HepG2 (cell line): ENCODE results near the gene TRMT112. TPM values are rescaled to one million over a fixed set of nuclear protein-coding genes. Genes with fewer than 3 reads are reported as not detected.

Experiments
- ATAC-seq: fragments of 200-7000 bp; cut with Tn5 transposase; 3 replicates; pipeline ENCODE4 v1.9.1; 2020; ENCODE audit warnings: mild to moderate bottlenecking, moderate library complexity
- BruUV-seq: library from RNA; stranded (reverse); fragments of 400-500 nt; replicated peaks from 2 replicates; lab custom pipeline; 2021; lab: Mats Ljungman, UMichigan
- CTCF ChIA-PET: fragments of 300-600 bp; formaldehyde crosslinking; extraction: SDS; loops from one replicate; lab custom pipeline; 2021; ENCODE audit warnings: low total read pairs, inconsistent platforms, low intra/inter-chr PET ratio; lab: Yijun Ruan, JAX
- POLR2A ChIA-PET: fragments of 350-600 bp; sonication (Branson Sonifier 250); formaldehyde crosslinking; loops from one replicate; lab custom pipeline; 2020; ENCODE audit warnings: antibody characterized with exemption, inconsistent platforms; lab: Yijun Ruan, JAX
- DNase-seq: peaks from one replicate; pipeline ENCODE4 v3.0.0-alpha.2; 2015; ENCODE audit warnings: low spot score
- FAIRE-seq: peaks from 3 replicates; lab custom pipeline; 2011; peaks lifted over from hg19 to GRCh38; lab: Jason Lieb, UNC
- H2AFZ ChIP-seq: one replicate; pipeline ENCODE4 v1.6.1; 2011; ENCODE audit warnings: low read length, inconsistent platforms
- H3K27ac ChIP-seq: fragments of 300-600 bp; 3 replicates; pipeline ENCODE4 v1.8.0; 2011; ENCODE audit warnings: mixed run types, mild to moderate bottlenecking, mixed read lengths, low read length, inconsistent platforms; ENCODE audit not compliant: insufficient read depth; ENCODE audit errors: extremely low read length
- H3K27me3 ChIP-seq, 2 experiments: fragments of 200-600 bp in 1 of 2; 2 replicates in 1 of 2; 3 replicates in 1 of 2; pipeline versions ENCODE4 v1.6.0 to v1.8.0; 2011; ENCODE audit warnings: low read length in 2 of 2, mild to moderate bottlenecking in 2 of 2, moderate library complexity in 2 of 2, inconsistent platforms in 1 of 2; ENCODE audit not compliant: insufficient read depth in 2 of 2, control insufficient read depth in 1 of 2
- H3K36me3 ChIP-seq, 2 experiments: fragments of 200-600 bp in 1 of 2; replicated peaks in 1 of 2; 2 replicates in 1 of 2; 3 replicates in 1 of 2; pipeline versions ENCODE4 v1.5.1 to v1.8.0; 2011; ENCODE audit warnings: low read length in 2 of 2, inconsistent platforms in 1 of 2; ENCODE audit not compliant: insufficient read depth in 2 of 2, control insufficient read depth in 1 of 2
- H3K4me1 ChIP-seq: 2 replicates; pipeline ENCODE4 v1.5.1; 2012; ENCODE audit warnings: low read length, inconsistent platforms; ENCODE audit not compliant: insufficient read depth
- H3K4me2 ChIP-seq: 2 replicates; pipeline ENCODE4 v1.6.0; 2011; ENCODE audit warnings: low read depth, low read length, inconsistent platforms
- H3K4me3 ChIP-seq, 3 experiments: fragments of 200-600 bp in 1 of 3; sonication (generic), shearing (Covaris generic) in 1 of 3; replicated peaks in 1 of 3; 2 replicates each; pipeline ENCODE4 v1.5.1; 2011 to 2016; ENCODE audit warnings: low read length in 3 of 3, inconsistent platforms in 2 of 3, low read depth in 2 of 3, mild to moderate bottlenecking in 2 of 3, control low read depth in 1 of 3, mixed read lengths in 1 of 3; ENCODE audit not compliant: insufficient read depth in 1 of 3
- H3K79me2 ChIP-seq: one replicate; pipeline ENCODE4 v1.6.1; 2011; ENCODE audit warnings: low read length, inconsistent platforms; ENCODE audit not compliant: insufficient read depth
- H3K9ac ChIP-seq: 2 replicates; pipeline ENCODE4 v1.6.0; 2011; ENCODE audit warnings: mild to moderate bottlenecking, low read depth, low read length, inconsistent platforms; ENCODE audit not compliant: insufficient read depth
- H3K9me3 ChIP-seq: 2 replicates; pipeline ENCODE4 v1.5.1; 2012; ENCODE audit warnings: mild to moderate bottlenecking, low read length
- H4K20me1 ChIP-seq: 2 replicates; pipeline ENCODE4 v1.6.0; 2011; ENCODE audit warnings: inconsistent platforms, mild to moderate bottlenecking, low read length, moderate library complexity; ENCODE audit not compliant: insufficient read depth
- FOXP4 ChIP-seq: sonication (generic); formaldehyde crosslinking; IDR thresholded peaks from 2 replicates; pipeline ENCODE4 v1.4.0; 2020; ENCODE audit warnings: missing genetic modification reagents
- HINFP ChIP-seq: sonication (generic); formaldehyde crosslinking; IDR thresholded peaks from 2 replicates; pipeline ENCODE4 v1.4.0; 2020; ENCODE audit warnings: low read depth, mild to moderate bottlenecking, missing genetic modification reagents
- HOXD1 ChIP-seq: sonication (generic); formaldehyde crosslinking; IDR thresholded peaks from 2 replicates; pipeline ENCODE4 v1.5.0; 2020; ENCODE audit warnings: missing genetic modification reagents
- MNT ChIP-seq: fragments of 450-650 bp; IDR thresholded peaks from 2 replicates; pipeline ENCODE4 v1.6.1; 2016
- MTA1 ChIP-seq: sonication (generic); formaldehyde crosslinking; IDR thresholded peaks from 2 replicates; pipeline ENCODE4 v1.4.0; 2020; ENCODE audit warnings: missing genetic modification reagents, mild to moderate bottlenecking, borderline replicate concordance
- NFATC3 ChIP-seq: sonication (generic); formaldehyde crosslinking; IDR thresholded peaks from 2 replicates; pipeline ENCODE4 v1.5.1; 2020; ENCODE audit warnings: mild to moderate bottlenecking, missing genetic modification reagents
- RAD21 ChIP-seq: fragments of 450-650 bp; formaldehyde crosslinking; IDR thresholded peaks from 2 replicates; pipeline ENCODE4 v1.5.0; 2020; ENCODE audit warnings: mild to moderate bottlenecking
- RBM39 ChIP-seq: fragments of 200-400 bp; formaldehyde crosslinking; IDR thresholded peaks from one replicate; pipeline ENCODE4 v1.6.1; 2018; ENCODE audit warnings: antibody characterized with exemption, mild to moderate bottlenecking, low read depth, low read length; ENCODE audit not compliant: poor library complexity, severe bottlenecking
- TCF7 ChIP-seq: sonication (generic); IDR thresholded peaks from 2 replicates; pipeline ENCODE4 v1.6.1; 2016; ENCODE audit warnings: antibody characterized with exemption, low read depth
- U2AF1 ChIP-seq: fragments of 200-400 bp; formaldehyde crosslinking; optimal IDR thresholded peaks from 2 replicates; pipeline ENCODE3; 2017; ENCODE audit warnings: mild to moderate bottlenecking, low read depth, low read length
- YY1 ChIP-seq: IDR thresholded peaks from 2 replicates; pipeline ENCODE4 v1.6.1; 2011; ENCODE audit warnings: low read length, low read depth, moderate library complexity, mild to moderate bottlenecking; ENCODE audit not compliant: insufficient read depth, insufficient replicate concordance
- ZNF263 ChIP-seq: sonication (generic); formaldehyde crosslinking; IDR thresholded peaks from 2 replicates; pipeline ENCODE4 v1.4.0; 2020; ENCODE audit warnings: missing genetic modification reagents
- ZNF343 ChIP-seq: sonication (generic); formaldehyde crosslinking; IDR thresholded peaks from 2 replicates; pipeline ENCODE4 v1.4.0; 2020; ENCODE audit warnings: mild to moderate bottlenecking, missing genetic modification reagents
- ZNF570 ChIP-seq: sonication (generic); formaldehyde crosslinking; IDR thresholded peaks from 2 replicates; pipeline ENCODE4 v1.4.0; 2020; ENCODE audit warnings: mild to moderate bottlenecking, missing genetic modification reagents, borderline replicate concordance
- ZNF615 ChIP-seq: sonication (generic); formaldehyde crosslinking; IDR thresholded peaks from 2 replicates; pipeline ENCODE4 v1.5.0; 2020; ENCODE audit warnings: mild to moderate bottlenecking, missing genetic modification reagents, borderline replicate concordance
- WGBS: methylation state at CpG from one replicate; pipeline ENCODE4 v1.1.6; 2017; ENCODE audit warnings: low lambda C conversion rate; 5-methylcytosine and 5-hydroxymethylcytosine counted together
- in situ Hi-C: cut with HindIII; loops from 2 replicates; pipeline ENCODE4 v1.10.0; 2017; ENCODE audit warnings: low pct_unique_long_range_greater_than_20kb; ENCODE audit not compliant: extremely low pct_ligation_motif_present
- intact Hi-C: fragments of 100-400 bp; cut with micrococcal nuclease; formaldehyde crosslinking; loops from one replicate; pipeline ENCODE4 v1.10.0; 2022; ENCODE audit not compliant: unreplicated experiment
- polyA plus RNA-seq, 8 experiments: library from polyadenylated mRNA; depleted of rRNA in 3 of 8; stranded (reverse) in 7 of 8; unstranded in 1 of 8; fragments of >200 nt; fragmentation: Illumina TruSeq in 4 of 8; extraction: Trizol in 4 of 8; gene quantifications; 2 replicates each; pipeline versions ENCODE4 v1.2.1 to v1.2.3, GENCODE V29; 2011 to 2016; ENCODE audit warnings: low read depth in 4 of 8, missing spikeins in 1 of 8, mixed read lengths in 1 of 8; ENCODE audit not compliant: insufficient read depth in 1 of 8
- total RNA-seq, 5 experiments: library from RNA; depleted of rRNA; stranded (reverse); fragments of >200 nt; fragmentation: Illumina TruSeq; extraction: Trizol; gene quantifications; 2 replicates each; pipeline ENCODE4 v1.2.3, GENCODE V29; 2016; ENCODE audit warnings: low read depth in 1 of 5

TRMT112 gene
- total and polyA plus RNA-seq, 2 of the 13 experiments (the other 11 are each of a cell fraction or from before 2014, with no cell fraction given), result 186 to 409 TPM

GRCh38 chr11:64364911-64365310 lies 47.6 kb upstream of the TRMT112 start:
- H3K4me3 ChIP-seq, result no peak overlapping the region
- no peaks in the 10 kb centered on the region; a peak in 1 of 5 replicates for H3K27me3 ChIP-seq
- in situ Hi-C loops (no loop called here), intact Hi-C loops (no loop called here)
- CTCF ChIA-PET, result no interaction called here
- H4K20me1 ChIP-seq, result no peaks in the 10 kb centered on the region
- TF ChIP-seq RAD21 (CRISPR knock-in tag), result no peak
- no peak for TF ChIP-seq ZNF615 (CRISPR knock-in tag)
- TF ChIP-seq HOXD1 (CRISPR knock-in tag), result no peak
- DNase-seq (no peak), ATAC-seq (no peak), FAIRE-seq (no peak)
- no peak overlapping the region for H3K4me2 ChIP-seq
- H3K9ac ChIP-seq, result no peak overlapping the region
- H3K36me3 ChIP-seq, result peaks cover 7 to 34% of the 10 kb centered on the region in 2 experiments
- H3K27ac ChIP-seq, result no peak overlapping the region
- H3K4me1 ChIP-seq, result peaks cover 2% of the 10 kb centered on the region; the same call in 1 of the 2 replicates
- WGBS, result 100% methylated on average over 3 of the region's 4 CpGs
- no peaks in the 10 kb centered on the region for H3K9me3 ChIP-seq
- POLR2A ChIA-PET, result no interaction called here
- H2AFZ ChIP-seq, result no peak overlapping the region
- H3K79me2 ChIP-seq, result no peaks in the 10 kb centered on the region
- no TSS peak for BruUV-seq

GRCh38 chr11:64364435-64364834 lies 47.1 kb upstream of the TRMT112 start:
- Histone ChIP-seq H3K4me2 (no peak overlapping the region), H3K27ac (no peak overlapping the region), H3K9me3 (no peaks in the 10 kb centered on the region), H3K4me3 (no peak overlapping the region), H3K79me2 (no peaks in the 10 kb centered on the region), H3K36me3 (peaks cover 7 to 34% of the 10 kb centered on the region in 2 experiments), H3K9ac (no peak overlapping the region), H3K27me3 (no peaks in the 10 kb centered on the region; a peak in 1 of 5 replicates), H4K20me1 (no peaks in the 10 kb centered on the region), H3K4me1 (peaks cover 7% of the 10 kb centered on the region), H2AFZ (no peak overlapping the region)
- BruUV-seq, result no TSS peak
- in situ Hi-C loops, result no loop called here
- ChIA-PET CTCF (no interaction called here), POLR2A (no interaction called here)
- no peak for FAIRE-seq
- intact Hi-C loops, result no loop called here
- WGBS, result 91% methylated on average over 6 of the region's 6 CpGs
- no peak for ATAC-seq
- no peak for DNase-seq
- TF ChIP-seq MNT, result no peak
- TF ChIP-seq RBM39, result no peak
- TF ChIP-seq HINFP (CRISPR knock-in tag), result no peak
- no peak for TF ChIP-seq ZNF263 (CRISPR knock-in tag)
- no peak for TF ChIP-seq TCF7
- no peak for TF ChIP-seq MTA1 (CRISPR knock-in tag)
- no peak for TF ChIP-seq FOXP4
- no peak for TF ChIP-seq U2AF1
- no peak for TF ChIP-seq ZNF343
- TF ChIP-seq YY1, result no peak
- no peak for TF ChIP-seq NFATC3 (CRISPR knock-in tag)
- no peak for TF ChIP-seq ZNF570
